Stimulated activated CD8-positive, alpha-beta memory T cell treated with anti-CD3 and anti-CD28 coated beads, Interleukin-2, amount 100 ng/mL, for 1 hour (primary cell): ENCODE measurements around the gene ST3GAL6.

Source experiments
- DNase-seq, 2 donors: peaks; one replicate each; pipeline ENCODE4 v3.0.0-alpha.2; 2020; ENCODE audit warnings: low read depth in 2 of 2

Gene ST3GAL6, protein sequence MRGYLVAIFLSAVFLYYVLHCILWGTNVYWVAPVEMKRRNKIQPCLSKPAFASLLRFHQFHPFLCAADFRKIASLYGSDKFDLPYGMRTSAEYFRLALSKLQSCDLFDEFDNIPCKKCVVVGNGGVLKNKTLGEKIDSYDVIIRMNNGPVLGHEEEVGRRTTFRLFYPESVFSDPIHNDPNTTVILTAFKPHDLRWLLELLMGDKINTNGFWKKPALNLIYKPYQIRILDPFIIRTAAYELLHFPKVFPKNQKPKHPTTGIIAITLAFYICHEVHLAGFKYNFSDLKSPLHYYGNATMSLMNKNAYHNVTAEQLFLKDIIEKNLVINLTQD

DNA sequence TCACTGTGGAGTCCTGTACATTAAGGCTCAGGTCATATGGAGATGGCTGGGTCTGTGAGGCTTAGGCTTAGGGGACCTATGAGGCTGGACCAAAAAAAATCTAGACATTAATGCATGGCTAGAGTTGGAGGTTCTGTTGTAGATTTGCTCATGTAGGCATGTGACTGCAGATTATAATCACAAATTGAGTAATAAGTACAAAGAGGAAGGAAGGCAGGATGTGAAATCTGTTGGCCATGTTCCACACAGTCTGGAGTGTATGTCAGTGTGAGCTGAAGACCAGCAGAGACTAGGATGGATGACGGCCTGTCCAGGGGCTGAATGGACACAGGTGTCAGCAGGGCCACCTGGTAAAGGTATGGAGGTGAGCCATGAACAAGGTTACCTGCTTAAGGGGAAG lies at the start of gene ST3GAL6:
Gene ST3GAL6 (plus strand): TSS at position 265 of the 400 bp plus-strand sequence. CDS start 5,101 bp downstream, outside the sequence.
- no peak for DNase-seq

DNA sequence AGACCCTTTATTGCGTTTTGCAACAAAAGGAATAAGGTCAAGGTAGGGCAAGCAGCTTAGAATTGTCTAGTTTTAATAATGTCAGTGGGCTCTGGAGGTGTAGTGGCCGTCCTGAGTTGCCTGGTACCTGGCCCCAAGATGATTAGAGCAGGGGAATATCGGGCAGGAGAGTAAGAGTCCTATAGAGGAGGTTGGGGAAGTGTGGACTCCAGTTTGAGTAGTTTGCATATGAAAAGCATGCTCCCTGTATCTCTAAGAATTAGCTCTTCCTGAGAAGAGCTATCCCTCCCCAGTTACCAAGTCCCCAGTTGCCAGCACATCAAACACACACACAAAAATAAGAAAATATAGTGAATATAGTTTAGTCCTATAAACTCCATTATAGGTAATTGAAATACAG lies 49.2 kb upstream of the ST3GAL6 start:
- no peak for DNase-seq

DNA sequence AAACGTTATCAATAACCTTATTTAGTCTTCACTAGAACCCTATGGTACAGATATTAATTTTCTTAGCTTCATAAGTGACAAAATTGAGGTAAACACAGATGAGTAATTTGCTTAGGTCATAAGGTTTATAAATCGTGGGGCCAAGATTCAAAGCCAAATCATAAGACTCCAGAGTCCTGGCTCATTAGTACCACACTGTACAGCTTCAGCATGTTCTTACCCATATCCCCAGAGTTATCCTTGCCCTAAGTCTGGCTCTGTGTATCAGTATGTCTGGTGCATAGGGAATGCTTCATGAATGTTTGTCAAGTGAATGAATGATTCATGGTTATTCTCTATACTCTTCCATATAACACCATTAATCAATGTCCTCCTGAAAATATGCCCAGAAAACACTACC lies 45.6 kb upstream of the ST3GAL6 start:
- no peak for DNase-seq

DNA sequence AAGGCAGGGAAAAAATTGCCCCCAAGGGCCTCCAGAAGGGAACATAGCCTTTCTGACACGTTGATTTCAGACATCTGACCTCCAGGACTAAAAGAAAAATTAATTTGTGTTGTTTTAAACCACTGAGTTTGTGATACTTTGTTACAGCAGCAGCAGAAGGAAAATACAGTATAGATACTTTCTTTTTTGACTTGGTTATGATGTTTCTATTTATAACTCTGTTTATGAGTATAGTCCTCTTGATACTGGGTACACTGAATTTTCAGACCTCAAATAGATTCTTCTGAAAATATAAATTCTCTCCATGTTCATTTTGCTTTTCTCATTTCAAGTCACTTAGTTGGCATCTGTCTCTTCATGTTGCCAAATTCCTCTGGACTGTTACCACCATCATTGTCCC lies 44.4 kb upstream of the ST3GAL6 start:
- DNase-seq = no peak

DNA sequence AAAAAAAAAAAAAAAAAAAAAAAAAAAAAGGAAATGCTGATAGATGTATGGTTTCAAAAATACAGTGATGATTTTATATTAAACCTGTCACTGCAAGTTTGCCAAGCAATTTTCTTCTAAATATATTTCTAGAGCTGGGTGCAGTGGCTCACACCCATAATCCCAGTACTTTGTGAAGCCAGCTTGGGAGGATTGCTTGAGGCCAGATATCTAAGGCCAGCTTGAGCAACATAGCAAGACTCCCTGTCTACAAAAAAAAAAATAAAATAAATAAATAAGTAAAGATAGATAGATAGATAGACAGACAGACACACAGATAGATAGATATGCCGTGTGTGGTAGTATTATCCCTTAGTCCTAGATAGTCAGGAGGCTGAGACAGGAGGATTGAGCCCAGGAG lies 41.4 kb upstream of the ST3GAL6 start:
- DNase-seq = no peak

DNA sequence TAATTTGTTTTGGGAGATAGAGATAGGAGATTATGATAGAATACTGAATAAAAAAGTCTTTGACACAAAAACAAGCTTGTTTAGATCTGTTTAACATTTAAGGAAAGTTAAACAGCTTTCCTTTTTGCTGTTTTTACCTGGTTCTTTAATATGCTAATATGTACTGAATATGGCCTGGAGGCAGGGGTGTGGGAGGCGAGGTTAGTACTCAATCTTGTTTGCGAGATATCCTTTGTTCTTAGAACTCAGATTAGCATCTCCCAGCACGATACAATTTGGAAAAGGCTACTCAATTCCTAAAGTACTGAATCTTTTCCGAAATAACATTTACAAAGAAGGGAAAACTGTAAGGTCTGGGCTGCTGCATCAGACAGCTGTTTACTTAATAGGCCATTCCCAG lies 40.8 kb upstream of the ST3GAL6 start:
- DNase-seq = no peak

DNA sequence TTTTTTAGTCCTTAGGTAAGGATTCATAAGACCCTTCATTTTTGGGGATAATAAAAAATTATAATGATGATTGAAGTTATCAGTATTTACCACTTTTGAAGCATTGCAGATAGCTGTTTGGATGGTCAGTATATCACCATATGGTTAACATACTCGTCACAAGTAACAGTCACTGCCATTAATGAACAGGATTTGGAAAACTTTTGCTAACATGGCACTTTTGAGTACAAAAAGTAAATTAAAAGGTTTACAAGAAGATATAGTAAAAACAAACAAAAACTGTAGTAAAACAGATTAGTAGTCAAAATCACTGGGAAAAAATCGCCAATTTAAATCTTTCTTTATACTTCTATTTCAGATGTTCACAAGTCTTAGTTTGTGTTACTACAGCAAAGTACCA lies 37.8 kb upstream of the ST3GAL6 start:
- DNase-seq = no peak

DNA sequence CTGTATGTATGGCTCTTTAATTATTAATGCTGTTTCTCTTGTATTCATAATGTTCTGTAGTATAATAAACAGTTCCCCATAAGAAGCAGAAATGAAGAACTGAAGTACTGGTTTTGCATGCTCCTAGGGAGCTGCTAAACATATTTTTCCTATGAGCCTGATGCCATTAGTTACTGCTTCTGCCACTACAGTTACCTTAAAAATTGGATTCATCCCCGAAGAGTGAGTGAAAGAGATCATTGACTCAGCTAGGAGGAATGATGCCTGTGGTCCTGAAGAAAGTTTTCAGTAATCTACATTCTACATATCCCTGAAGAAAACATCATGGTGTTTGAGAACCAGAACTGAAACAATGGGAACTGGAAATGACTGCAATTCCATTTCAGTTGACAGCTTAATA lies 37.1 kb upstream of the ST3GAL6 start:
- DNase-seq = no peak

DNA sequence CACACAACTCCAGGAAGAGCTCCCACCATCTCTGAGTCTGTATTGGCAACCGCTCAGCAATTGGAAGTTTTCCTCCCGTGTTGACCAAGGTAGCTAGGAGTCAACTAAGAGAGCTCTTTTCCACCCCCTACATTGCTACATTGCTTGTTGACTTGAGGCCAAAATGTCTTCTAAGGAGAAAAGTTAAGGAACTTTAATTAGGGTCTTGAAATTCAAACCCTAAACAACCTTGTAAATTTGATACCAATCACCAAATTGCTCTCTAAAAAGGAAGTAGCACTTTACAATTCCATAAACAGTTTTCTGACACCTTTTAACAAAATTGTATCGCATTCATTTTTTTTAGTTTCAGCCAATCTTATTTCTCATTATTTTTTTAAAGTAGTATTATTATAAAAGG lies 35.5 kb upstream of the ST3GAL6 start:
- no peak for DNase-seq

DNA sequence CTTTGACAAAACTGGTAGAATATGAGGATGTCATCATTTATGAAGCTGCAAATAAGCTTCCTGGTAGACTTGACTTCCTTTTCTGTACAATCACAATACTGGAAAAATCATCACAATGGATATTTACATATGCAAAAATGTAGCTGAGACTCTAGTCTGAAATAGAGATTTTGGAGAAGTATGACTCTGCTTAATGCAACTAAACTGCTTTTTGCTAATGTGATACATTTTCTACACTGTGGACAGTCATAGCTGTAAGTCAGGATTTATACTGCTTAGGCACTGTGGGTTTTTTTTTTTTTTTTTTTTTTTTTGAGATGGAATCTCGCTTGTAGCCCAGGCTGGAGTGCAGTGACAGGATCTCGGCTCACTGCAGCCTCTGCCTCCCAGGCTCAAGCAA lies 34.5 kb upstream of the ST3GAL6 start:
- DNase-seq = no peak

DNA sequence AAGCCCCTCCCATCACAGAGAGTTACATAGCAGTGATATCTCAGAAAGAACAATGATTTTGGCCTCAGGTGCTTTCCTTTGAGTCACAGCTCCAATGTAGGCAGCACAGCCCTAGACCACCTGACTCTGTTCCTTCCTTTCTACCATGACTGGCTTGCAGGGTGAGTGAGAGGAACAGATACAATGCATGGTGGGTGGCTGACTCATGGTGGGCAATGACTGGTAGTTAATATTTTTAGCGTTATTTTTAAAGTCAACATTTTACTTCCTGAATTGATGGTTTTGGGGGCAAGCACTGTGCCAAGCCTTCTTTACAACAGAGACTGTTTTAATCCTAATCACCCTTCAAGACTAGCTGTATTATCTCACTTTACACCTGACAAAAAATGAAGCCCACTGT lies 32.8 kb upstream of the ST3GAL6 start:
- no peak for DNase-seq

DNA sequence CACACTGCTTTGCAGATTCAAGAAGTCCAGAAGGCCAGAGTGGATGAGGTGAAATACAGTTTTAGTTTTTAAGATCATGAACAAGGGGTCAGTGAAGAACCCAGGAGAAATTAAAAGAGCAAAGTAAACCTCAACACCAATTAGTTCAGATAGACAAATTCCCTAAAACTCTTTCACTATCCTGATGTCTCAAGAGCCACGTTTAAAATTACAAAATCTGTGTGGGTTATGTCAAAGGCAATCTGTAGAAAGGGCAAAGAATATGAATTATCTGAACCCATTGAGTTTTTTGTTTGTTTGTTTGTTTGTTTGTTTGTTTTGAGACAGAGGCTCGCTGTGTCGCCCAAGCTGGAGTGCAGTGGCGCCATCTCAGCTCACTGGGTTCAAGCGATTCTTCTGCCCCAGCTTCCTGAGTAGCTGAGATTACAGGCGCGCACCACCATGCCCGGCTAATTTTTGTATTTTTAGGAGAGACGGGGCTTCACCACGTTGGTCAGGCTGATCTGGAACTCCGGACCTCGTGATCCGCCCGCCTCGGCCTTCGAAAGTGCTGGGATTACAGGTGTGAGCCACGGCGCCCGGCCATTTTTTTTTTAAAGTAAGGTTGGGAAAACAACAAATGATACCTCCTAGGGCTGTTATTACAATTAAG lies 32.1 kb upstream of the ST3GAL6 start:
- no peak for DNase-seq

DNA sequence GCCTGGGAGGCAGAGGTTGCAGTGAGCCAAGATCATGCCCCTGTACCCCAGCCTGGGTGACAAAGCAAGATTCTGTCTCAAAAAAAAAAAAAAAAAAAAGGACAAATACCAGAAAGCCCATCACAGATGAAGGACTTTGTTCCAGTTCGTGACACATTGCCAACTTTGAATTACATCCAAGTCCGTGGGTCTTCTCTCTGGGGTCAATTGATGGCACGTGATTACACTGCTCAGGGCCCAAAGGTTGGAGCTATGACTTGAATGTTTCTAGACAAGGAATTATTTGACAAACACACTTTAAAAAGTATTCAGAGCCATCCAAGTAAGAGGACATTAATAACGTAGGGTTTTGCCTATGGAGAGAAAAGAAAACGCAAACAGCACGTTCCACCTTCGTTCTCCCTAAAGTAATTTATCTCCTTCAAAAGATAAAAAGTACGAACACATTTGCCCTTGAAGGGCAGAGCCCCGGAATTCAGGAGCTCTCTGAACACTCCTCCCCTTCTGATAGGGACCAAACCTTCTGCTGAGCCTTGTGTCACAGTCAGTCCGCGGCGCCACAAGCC lies 31.3 kb upstream of the ST3GAL6 start:
- DNase-seq = no peak

DNA sequence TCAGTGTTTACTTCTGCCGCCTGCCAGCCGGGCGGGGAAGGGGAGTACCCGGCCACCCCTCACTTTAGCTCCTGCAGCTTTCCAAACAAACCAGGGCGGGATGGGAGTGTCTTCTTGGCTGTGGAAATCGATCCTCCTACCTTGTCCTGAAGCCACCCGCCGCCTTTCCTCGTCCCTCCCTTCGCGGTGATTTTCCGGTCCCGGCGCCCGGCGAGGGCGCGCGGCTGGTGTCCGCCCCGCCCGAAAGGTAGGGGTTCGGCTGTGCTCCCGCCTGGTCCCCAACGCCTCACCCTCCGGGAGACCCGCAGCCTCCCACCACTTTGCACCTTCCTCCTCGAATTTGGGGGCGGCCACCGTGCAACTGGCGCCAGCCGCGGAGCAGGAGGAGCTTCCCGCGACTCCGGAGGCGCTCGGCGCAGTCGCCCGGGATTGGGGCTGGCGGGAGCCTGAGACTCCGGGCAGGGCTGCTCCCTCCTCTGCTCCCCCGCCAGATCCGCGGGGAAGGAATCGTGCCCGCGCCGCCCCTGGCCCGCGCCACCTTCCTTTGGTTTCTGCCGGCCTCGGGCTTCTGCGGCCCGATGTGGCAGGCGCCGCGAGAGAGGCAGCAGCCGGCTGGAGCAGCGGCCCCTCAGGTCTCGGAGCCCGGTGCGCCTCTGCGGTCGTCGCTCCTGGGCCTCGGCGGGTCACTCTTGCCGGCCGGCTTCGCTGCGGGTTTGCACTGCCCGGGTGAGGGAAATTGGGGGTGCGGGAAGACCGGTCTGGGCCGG lies 30.7 kb upstream of the ST3GAL6 start:
- no peak for DNase-seq

DNA sequence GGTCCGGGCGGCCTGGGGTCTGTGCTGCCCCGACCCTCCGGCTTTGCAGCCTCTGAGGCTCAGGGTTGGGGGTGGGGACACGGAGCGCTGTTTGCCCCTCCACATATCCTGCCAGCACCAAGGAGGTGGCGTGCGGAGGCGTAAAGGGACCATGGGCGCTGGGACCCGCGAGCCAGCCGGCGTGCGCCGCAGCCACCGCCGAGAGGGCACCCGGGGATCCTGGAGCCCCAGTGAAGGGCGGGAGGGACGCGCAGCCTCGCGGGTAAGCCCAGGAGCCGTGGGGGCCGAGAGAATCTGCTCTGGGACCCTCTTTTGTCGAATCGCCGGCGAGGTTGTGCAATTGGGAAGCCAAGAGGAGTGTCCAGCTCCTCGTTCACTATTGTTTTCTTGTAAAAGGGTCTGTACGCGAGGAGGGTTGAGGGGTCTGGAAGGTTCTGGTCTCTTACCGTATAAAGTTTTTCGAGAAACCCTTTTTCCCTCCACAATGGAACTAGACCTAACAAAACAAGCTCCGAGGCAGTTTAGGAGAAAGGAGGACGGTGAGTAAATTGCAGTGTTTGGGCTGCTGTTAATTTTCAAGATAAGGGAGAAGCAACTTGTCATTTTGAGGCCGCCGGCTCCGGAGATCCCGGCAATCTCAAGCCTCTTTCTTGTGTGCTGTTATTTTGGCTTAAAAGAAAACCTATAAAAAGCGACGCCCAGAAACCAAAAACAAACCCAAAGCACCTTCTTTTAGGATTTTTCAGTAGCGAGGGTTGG lies 29.9 kb upstream of the ST3GAL6 start:
- DNase-seq = no peak

DNA sequence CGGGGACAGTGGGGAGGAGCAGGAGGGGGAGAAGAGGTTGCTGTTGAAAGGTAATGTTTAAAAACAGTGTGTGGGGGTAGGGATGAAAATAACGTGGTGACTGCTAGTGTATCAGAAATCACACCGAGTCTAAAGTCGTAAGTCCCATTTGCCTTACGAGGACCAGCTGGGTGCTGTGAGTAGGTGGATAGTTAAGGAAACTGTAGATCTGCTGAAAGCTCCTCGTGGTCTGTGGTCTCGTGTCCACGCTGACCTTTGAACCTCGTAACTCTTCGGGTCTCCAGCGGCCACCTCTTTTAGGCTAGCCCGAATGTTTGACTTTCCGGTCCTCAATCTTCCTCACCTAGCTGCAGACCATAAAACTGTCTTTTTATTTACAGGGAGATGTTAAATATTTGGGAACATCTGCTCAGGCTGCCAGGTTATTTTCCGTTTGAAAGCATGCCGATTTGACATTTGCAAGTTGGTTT lies 29.3 kb upstream of the ST3GAL6 start:
- DNase-seq = no peak

DNA sequence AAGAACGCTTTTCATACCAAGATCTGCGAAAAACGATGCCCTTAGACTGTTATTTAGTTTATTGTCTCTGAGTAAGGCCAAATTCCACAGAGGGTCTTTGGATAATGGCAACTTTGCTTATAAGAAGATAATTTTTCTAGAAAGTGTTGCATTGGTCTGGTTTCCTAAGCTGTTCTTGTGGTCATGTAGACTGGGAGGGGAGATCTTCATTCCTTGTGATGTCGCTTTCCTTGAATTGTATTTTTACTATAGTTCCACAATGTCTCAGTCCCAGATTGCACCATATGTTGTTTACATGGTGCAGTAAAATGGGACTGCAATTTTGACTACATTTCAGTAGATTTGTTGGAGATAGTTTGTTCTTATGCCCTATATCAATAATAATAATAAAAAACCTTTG lies 28.8 kb upstream of the ST3GAL6 start:
- no peak for DNase-seq

DNA sequence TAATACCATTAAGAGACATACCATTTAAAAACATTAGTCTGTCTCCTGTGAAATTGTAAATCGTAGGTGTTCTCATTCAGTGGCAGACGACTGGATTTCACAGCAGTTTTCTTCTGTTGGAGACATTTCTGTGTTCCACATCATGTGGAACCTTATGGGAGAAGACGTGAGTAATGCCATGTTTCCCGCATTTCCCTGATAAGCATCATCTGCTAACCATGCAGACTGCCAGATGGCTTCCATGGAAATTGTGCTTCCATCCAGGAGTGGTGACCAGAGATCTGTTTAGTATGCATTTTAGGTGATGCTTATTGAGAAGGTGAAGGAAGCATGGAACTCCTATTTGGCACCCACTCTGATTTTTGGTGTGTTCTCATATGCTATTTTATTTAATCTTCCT lies 28.4 kb upstream of the ST3GAL6 start:
- no peak for DNase-seq

DNA sequence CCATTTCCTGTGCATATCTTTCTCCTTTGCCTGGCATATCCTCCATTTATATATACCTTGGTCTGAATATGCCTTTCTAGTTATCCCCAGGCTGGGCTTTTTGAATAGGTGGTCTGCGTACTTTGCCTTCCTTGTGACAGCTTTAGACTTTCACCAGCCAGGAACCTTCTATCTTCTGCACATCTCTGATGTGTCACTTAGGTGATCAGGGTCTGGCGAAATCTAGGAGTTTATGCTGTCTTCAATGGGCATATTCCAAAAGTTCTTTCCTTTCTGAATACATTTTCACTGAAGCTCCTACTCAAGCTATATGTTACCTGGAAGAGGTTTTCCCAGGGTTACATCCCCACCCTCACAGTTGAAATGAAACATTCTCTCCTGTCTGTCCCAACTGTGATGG lies 27.8 kb upstream of the ST3GAL6 start:
- no peak for DNase-seq

DNA sequence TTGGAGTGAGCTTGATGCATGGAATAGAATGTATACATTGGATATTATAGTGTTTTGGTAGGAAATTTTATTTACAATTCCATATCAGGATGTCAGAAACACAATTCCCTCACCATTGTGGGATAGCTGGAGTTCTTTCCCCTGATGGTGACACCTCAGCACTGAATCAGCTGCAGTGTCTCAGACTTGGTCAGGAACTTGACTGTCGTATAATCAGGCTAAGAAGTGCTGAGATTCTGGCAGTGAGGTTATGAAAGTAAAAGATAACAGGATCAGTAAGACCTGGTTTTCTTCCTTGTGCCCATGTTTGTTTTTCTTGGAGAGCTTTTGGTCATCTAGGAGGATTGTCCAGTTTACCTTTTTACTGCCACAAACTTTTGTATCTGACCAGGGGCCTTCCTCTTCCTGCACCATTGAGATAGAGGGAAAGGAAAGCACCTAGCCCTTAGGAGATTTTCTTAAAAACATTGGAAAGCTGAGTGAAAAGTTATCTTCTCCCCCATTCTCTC lies 27.3 kb upstream of the ST3GAL6 start:
- DNase-seq = no peak

DNA sequence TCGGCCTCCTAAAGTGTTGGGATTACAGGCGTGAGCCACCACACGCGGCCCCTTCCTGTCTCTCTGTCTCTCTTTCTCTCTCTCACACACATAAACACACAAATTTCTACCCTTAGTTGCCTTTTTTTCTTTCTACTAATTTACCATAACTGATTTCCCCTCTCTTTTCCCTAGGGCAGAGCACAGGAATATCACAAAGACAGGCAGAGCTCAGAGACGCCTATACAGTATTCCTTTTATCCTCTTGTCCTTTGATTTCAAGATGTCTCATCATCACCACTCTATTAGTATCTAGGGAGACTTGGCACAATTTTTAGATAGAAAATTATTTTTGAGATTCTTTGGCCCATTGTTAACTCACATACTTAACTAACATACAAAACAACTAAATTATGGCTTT lies 25.8 kb upstream of the ST3GAL6 start:
- no peak for DNase-seq

DNA sequence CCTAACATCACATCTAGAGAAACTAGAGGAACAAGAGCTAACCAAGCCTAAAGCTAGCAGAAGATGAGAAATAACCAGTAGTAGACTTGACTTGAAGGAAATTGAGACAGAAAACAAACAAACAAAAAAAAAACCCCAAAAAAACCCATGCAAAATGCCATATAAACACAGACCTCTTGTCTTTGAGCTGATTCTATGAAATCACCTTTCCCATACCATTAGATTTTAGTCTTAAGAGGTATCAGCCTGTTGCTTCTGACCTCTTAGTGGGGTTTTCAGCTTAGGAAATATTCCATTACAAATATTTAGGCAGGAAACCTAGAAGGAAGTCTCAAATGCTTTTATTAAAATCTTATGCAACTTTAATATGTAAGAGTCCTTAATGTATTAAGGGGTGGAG lies 23.9 kb upstream of the ST3GAL6 start:
- no peak for DNase-seq
